ENCODE data around the gene TNNC1.
A peak's percentile ranks its signal among the peaks of the same experiment; 100 is the strongest.

TNNC1 gene

DNA sequence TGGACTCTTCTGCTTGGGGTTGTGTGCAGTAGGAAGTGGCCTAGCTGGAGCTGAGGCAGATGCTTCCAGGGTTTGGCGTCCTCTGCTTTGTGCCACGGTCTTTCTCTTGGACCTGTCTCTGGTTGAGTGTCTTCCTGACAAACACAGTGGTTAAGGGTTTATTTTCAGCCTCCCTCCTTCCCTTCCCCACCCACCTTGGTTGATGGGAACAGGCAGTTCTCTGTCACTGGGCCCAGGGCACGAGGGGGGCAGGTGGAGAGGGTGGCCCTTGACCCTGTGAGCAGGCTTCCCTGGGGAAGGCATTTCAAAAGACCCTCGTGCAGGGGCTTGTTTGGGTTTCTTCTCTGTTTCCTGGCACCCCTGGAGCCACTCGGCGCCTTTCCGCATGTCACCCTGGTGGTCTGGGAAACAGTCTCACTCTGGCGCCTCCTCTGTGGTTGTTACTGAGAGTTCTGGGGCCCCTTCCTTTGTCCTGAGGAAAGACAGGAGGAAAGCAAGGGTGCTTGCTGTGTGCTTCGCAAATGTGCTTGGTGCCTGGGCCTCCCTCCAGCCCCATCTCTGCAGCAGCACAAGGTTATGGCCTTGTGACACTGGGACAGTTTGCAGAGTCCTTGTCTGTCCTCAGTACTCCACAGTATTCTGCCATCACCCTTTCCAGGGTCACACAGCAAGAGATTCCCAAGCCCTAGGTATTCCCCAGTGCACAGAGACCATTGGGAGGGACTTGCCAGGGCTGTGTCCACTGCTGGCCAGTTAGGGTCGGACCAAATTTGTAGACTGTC is 31.0 kb upstream of the TNNC1 start:
- DNase-seq: no peak

DNA sequence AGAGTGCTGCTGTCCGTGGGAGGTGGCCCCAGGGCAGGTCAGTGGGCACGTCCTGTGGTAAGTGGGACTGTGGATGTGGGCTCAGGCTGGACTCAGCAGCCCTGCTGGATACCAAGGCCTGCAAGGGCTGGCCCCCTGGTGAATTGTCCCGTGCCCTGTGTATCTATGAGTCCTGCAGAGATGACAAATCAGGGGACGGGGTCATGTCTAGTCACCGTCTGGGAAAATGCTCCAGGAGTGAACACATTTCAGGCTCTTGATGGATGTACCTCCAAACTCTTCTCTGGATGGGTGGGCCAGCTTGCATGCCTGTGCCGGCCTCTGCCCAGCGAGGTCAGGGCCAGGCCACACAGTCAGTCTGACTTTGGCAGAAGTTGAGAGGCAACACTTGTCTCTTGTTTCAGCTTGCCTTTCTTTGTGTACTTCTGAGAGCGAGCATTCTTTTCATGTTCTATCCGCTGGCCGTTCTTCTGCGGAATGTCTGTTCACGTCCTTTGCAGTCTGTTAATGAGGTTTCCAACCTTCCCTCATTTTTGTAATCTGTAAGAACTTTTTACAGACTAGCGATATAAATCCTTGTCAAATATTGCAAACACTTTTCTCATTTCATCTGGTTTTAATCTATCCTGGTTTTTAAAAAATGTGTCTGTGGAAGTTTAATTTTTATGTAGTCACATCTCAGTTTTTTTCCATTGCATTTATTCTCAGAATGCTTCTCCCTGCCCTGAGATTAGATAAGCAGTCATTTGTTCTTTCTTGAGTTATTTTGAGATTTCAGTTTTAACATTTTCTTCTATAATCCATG is 29.9 kb upstream of the TNNC1 start:
- peak in 1 of 58 donors; percentile 31 for DNase-seq

DNA sequence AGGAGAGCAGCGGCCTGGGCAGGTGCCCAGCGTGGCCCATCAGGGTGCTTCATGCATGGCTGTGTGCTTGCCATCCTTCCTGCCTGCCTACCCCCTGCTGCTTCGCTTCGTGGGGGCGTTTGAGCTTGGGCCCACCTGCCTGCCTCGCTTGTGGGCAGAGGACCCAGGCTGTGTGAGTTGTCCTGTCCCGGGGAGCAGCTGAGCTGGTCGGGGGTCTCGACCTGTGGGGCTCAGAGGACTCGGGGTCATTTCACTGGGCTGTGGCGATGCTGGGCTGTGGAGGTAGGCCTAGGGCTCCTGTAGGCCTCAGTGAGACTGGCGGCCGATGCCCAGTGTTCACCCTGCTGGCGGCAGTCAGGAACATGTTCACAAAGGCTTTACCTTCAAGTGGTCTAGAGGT is 29.2 kb upstream of the TNNC1 start:
- DNase-seq: no peak

DNA sequence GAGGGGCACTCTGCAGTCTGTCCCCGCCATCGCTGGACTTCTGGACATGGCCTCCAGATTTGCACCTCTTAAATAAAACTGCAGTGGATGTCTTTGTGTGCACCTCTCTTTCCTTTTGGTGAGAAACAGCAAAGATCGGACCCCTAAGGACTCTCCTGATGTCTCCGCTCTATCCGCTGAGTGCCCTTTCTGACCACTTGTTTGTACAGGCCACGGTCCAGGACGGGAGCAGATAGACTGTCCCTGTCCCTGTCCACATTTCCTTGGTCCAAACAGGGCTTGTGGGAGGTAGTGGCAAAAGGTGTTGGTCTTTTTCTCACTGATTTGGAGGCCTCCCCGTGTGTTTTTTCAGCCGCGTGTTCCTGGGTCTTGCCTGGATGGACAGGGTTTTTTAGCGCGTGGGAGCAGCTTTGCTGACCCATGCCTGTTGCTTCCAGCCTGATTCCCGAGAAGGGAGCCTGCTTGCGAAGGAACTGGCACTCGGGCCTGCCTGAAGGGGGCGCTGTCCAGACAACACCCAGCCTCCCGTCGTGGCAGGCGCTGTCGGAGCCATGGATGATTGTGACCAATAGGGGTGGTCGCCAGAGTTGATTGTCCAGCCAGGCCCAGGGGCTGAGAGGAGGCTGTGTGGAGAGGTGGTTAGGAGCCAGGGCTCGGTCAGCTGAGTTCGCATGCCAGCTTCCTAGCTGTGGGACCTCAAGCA is 28.1 kb upstream of the TNNC1 start:
- no peak for DNase-seq

DNA sequence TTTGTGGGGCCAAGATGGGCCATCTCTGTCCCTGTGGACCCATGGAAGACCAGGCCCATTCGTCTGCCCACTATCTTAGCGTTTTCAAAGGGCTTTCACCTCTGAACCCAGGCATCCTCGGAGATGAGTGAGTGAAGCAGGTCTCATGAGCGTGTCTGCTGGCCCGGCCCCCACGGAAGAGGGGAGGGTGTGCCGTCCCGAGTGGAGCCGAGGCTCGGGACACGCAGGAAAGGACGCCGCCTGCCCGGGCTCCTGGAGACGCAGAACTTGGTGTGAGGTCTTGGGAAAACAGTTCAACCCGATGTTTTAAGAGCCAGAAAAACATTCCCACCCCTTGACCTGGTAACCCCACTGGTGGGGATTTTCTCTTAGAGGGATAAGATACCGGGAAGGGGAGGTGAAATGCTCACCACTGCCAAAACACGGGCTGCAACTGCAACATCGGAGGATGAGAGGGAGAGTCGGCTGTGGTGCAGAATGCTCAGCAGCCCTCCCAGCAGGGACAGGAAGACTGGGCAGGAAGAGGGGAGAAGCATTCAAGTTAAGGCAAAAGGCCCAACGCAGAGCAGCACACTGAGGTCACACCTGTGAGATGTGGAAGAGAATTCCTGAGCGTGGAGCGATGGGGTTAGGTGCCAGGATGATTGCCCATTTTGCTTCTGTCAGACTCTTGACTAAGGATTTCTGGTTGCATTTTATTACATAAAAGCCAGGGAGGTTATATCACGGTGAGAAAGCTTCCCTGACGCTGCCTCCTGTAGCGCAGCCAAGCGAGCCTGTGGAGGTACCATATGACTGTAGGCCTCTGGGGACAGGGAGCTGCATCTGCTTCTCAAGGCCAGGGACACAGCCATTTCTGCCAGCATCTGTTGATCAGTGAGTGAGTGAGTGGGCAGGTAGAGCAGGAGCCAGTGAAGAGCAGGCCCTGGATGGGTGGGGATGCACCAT is 27.2 kb upstream of the TNNC1 start:
- DNase-seq: peak in 9 of 58 donors; percentile 20 to 76 (median 43)

DNA sequence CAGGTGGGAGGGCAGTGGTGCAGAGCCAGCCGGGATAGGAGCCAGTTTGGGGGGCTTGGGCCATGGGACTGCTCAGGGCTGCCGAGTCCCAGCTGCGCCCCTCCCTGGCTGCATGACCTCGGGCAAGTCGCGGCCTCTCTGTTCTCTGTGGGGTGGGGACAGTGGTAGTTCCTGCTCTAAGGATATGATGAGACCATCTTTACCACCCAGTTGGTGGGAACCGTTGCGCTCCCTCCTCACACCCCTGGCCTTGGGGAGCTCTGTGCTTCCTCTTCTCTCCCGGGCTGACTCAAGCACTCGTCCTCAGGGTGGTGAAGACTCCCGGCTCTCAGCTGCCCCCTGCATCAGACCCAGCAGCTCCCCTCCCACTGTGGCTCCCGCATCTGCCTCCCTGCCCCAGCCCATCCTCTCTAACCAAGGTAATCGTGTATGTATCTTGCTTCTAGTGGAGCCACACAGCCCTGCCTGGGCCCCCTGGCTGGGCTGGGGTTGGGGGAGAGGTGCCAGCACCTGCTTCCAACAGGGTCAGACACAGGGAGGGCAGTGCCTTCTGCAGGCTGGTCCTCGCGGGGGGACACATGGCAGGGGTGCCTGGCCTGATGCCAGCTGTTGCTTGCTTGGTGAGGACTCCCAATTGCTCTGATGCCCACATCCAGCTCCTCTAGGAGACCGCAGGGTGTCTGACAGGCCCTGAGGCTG is 26.2 kb upstream of the TNNC1 start:
- no peak for DNase-seq

DNA sequence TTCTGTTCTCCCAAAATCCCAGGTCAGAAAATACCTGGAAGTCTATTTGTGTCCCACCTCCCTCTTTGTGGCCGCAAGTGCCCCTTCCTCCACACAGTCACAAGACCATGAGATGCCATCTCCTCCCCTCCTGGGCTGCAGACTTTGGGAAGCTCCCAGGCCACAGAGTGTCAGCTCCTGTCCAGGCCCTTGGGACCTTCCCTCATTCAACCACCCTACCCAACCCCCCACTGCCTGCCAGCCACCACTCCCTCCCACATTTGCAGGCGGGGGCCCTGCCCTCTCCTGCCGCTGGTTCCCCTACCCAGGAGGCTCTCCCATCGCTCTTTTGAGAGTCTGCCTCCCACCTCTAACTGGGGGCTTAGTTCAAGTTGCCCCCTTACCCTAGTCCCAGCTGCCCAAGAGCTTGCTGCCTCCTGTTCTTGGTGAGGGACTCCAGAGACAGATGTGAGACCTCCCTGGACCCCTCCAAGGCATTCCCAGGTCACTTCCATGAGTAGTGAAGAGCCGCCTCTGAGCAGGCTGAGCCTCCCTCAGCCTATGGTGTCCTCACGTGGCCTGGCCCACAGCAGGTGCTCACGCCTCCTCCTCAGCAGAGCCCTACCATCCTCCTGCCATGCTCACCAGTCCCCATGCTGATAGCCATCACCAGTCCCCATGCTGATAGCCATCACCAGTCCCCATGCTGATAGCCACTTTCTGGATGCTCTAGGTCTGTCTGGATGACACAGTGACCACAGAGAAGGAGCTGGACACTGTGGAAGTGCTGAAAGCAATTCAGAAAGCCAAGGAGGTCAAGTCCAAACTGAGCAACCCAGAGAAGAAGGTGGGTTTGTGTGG is 25.4 kb upstream of the TNNC1 start:
- no peak for DNase-seq

DNA sequence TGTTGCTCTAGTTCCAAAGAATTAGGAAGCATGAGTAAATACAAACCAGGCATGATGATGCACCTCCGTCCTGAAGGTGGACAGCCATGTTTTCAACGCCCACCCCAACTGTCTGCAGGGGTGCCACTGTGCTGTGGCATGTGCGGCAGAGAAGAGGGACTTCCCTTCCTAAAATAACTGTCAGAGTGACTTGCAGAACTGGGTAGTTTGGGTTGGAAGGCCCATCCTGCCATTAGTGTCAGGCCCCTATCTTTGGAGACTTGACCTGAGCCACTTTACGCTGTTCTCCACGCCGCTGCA is 23.9 kb upstream of the TNNC1 start:
- no peak for DNase-seq

DNA sequence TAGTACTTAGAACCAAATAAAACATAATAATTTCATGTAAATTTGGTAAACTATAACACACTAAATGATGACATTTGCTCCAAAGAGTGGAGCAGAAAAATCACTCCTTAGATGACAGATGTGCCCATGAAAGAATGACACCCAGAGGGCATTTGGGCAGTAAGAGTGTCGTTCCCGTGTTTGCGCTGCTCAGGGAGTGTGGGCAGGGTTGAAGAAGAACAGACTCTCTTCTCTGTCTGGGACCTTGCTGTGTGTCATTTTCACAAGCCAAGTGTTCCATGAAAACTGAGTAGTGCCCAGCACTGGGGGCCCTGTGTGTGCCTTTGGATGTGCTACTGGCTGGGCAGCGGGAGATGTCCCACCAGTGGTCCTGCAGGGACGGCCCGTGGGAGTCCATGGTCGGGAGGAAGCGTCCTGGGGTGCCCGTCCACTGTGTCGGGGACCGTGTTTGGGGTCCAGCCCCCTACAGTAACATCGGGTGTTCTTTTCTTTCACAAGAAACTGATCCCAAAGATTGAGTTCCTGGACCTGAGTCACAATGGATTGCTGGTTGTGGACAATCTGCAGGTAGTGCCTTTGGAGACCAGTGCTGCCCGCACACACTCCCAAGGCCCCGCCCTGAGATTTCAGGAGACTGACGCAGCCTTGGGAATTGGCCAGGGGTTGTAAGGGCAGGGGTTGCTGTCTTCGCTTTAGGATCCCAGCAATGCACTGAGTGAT is 23.4 kb upstream of the TNNC1 start:
- DNase-seq: no peak

DNA sequence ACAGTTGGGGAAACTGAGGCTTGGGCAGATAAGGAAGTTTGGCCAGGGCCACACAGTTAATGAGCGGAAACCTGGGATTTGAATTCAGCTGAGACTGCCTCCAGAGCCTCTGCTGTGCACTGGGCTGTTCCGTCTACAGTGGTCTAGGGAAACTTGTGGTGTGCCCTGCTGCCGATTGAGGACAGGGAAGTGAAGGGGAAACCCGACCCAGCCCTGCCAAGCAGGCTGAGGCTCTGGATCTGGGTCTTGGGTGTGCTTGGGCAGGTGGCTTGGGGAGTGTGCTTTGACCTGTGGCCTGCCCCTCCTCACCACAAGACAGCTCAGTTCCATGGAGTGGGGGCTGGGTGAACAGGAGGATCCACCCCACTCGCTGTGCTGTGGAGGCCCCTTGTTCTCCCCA is 19.2 kb upstream of the TNNC1 start:
- DNase-seq: no peak

DNA sequence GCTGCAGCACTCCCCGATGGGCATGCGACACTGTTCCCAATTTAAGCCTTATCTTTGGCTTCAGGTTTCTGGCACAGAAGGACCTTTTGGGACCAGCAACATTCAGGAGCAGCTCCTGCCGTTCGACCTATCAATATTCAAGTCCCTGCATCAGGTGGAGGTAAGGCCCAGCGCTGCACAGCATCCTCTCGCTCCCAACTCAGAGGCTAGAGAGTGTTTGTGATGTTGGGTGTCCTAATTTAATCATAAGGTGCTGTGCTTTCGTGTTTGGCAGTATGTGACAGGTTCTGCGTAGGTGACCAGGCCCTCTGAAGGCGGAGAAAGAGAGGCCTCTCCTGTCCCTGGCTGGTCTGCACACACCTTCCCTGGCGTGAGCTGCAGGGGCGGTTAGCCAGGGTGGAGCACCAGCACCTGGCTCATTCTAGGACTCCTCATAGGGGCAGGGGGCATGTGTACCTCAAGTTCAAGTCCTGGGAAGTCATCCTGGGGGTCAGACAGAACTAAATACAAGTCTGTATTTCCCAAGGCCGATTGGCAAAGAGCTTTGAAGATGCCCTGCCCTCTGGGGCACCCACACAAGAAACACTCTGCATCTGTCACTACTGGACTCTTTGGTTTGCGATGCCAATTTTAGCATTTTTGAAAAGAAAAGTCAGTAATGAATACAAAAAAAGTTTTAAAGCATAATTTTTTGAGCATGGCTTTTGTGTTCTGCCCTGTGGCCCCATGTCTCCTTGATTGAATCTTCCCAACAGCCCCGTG is 18.6 kb upstream of the TNNC1 start:
- DNase-seq: no peak

DNA sequence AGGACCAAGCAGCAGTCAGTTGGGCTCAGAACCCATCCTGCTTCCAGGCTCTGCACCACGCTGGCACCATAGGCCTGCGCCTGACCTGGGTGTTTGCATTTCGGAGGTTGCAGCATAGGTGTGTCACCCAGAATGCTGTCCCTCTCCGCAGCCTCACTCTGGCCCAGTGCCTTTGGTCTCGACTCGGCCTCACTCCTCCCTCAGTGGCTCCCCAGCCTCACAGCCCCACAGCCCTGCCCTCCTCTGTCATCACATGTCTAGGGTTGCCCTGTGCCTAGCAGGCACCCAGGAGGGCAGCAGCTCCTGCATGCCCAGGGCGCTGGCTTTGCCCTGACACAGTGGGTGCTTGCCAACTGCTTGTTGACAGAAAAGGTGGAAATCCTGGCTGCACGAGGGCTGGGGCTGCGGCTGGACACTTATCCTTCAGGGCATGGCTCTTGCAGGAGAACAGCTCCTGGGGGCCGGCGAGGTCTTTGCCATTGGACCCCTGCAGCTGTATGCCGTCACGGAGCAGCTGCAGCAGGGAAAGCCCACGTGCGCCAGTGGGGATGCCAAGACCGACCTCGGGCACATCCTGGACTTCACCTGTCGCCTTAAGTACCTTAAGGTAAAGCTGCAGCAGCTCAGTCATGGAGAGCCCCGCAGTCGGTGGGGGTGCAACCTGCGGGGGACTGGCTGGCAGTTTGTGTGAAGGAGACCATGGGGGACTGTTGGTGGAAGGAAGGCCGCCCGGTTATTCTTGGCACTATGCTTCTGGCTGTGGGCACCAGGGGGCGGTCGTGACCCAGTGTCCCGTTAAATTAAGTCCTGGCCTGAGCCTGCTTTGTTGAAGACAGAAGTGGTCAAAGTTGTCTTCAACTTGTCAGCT is 17.8 kb upstream of the TNNC1 start:
- DNase-seq: peak in 34 of 58 donors; percentile 17 to 69 (median 38)

DNA sequence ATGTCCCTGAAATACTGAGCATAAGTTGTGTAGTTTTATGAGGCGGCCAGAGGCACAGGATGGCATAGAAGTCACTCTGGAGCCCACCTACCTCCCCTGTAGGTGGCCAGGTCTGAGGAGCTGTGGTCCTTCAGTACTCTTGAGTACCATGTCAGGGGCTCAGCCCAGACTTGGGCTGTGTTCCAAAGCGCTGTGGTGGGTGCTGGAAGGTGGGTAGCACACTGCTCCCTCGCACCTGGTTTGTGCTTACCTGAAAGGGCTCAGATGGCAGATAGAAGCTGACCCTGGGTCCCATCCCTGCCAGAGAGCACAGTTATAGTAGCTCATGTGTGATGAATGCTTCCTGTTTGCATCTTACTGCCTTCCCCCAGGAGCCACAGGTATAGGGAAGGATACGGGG is 17.1 kb upstream of the TNNC1 start:
- no peak for DNase-seq

DNA sequence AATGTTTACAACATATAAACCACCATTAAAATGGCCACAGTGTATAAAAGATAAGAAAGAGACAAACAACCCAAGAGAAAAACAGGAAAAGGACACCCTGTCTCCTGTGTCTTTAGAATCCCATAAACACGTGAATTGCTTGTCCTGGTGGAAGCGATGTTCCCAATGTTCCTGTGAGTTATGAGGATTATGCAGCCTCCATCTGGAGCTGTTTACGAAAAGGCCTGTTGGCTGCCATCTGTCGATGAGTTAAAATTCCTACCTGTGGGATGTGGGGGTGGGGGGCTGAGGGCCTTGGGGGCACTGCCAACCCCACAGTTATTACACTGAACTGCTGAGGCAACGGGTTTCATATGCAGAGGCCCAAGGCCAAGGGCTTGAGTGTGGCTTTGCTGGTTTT is 15.2 kb upstream of the TNNC1 start:
- DNase-seq: peak in 2 of 58 donors; percentile 12 to 44

DNA sequence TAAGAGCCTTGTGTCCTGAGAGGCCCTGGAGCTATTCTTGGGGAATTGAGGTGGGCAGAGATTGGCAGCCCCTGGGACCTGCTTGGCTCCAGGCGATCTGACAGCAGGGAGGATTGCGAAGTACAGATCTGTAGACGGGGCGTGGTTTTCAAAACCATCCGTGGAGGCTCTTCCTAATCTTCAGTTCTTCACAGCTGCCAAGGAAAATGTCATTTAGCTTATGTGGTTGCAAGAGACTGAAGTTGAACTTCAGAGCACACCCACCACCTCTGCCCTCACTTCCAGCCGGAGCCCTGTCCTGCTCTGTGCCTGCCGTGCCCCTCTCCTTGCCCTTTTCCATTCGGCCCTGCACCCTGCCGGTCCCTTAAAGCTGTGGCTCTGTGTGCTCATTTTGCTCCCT is 14.5 kb upstream of the TNNC1 start:
- peak in 6 of 58 donors; percentile 13 to 54 (median 37) for DNase-seq

DNA sequence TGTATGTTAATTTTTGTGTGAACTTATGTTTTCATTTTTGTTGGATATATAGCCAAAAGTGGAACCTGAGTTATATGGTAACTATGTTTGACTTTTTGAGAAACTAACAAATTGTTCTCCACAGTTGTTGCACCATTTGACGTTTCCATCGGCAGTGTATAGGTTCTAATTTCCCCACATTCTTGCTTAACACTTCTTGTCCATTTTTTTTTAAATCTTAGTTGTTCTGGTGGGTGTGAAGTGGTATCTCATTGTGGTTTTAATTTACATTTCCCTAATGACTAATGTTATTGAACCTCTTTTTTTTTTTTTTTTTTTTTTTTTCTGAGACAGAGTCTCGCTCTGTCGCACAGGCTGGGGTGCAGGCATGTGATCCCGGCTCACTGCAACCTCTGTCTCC is 9.6 kb upstream of the TNNC1 start:
- DNase-seq: no peak

DNA sequence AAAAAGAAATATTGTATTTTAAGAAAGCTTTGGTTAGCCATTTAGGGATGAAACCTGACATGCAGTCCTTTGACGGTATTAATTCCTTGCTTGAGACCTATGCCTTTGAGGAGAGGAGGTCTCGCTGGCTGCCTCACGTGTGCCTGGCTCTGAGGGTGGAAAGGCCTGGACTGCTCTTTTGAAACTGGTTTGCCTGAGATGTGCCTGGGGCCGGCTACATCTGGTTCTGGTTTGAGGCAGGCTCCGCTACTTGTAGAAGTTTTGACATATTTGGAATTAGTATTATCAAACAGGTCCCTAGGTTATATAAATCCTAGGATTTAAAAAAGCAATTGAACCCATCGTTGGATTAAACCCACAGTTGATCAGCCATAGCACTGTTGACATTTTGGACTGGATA is 8.0 kb upstream of the TNNC1 start:
- no peak for DNase-seq

Data from anterior cingulate cortex (tissue), 58 donors.